Mesenteric fat pad (tissue), 1 donor: ENCODE results near the gene CD37. TPM values are rescaled to one million over a fixed set of nuclear protein-coding genes. Genes with fewer than 3 reads are reported as not detected.
"Not testable (repeated sequence)": the region's sequence is repeated elsewhere in the genome, so short reads cannot be mapped to it uniquely, and the experiment has no call there.

Experiments
- DNase-seq: peaks from one replicate; pipeline ENCODE4 v3.0.0-alpha.2; 2020; ENCODE audit warnings: low spot score
- microRNA-seq: library from miRNA; unstranded; fragments of <30 nt; microRNA quantifications from one replicate; pipeline ENCODE4 v1.2.0, GENCODE V29; 2020; ENCODE audit warnings: borderline number of aligned reads
- total RNA-seq: library from RNA; stranded (reverse); fragmentation: NEBNext Ultra II Directional; extraction: Animal tissue kit (Norgen Biotek cat#: 25700); gene quantifications from one replicate; pipeline ENCODE4 v1.2.1, GENCODE V29; 2021
- donor health status: DM: yes; HTN: yes; CAD: no.

The CD37 gene
- total RNA-seq, 1 donor from 2014 or later: 32.1 TPM

DNA sequence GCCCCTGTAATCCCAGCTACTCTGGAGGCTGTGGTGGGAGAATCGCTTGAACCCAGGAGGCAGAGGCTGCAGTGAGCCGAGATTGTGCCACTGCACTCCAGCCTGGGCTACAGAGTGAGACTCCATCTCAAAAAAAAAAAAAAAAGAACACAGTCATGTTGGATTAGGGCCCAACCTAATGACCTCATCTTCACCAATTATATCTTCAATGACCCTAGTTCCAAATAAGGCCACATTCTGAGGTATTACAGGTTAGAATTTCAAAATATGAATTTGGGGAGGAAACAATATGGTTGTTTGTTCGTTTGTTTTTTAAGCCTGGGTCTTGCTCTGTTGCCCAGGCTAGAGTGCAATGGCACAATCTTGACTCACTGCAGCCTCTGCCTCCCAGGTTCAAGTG, 38.0 kb downstream of the CD37 start:
- DNase-seq: not testable (repeated sequence)

DNA sequence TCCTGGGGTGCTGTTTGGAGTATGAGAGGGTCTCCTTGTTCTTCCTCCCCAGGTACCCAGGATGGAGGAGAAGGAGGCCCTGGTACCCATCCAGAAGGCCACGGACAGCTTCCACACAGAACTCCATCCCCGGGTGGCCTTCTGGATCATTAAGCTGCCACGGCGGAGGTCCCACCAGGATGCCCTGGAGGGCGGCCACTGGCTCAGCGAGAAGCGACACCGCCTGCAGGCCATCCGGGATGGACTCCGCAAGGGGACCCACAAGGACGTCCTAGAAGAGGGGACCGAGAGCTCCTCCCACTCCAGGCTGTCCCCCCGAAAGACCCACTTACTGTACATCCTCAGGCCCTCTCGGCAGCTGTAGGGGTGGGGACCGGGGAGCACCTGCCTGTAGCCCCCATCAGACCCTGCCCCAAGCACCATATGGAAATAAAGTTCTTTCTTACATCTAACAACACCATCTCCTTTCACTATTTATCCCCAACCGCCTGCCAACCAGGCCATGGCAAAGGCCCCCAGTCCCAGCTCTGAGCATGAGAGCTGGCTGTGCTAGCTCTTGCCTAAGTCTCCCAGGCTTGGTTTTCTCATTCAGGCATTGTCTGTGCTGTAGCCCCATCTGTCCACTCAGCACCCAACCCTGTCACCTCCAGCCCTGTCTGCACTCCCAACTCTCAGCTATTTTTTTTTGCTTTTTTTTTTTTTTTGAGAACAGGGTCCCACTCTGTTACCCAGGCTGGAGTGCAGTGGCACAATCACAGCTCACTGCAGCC, 39.6 kb downstream of the CD37 start:
- DNase-seq: no peak

DNA sequence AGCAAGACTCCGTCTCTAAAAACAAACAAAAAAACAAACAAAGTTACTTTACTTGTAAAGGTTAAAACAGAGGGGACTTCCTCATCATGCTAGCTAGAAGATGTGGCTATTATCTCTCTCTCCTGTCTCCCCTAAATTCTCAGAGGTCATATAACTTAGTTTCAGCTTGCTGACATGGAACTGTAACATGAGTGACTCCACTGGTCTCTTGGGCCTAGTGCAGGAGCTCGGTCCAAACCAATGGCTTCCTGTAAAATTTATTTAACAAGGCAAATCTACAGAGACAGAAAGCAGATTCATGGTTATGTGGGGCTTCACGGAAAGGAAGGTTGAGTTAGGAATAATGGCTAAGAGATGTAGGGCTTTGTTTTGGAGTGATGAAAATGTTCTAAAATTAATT, 43.3 kb downstream of the CD37 start:
- no peak for DNase-seq

DNA sequence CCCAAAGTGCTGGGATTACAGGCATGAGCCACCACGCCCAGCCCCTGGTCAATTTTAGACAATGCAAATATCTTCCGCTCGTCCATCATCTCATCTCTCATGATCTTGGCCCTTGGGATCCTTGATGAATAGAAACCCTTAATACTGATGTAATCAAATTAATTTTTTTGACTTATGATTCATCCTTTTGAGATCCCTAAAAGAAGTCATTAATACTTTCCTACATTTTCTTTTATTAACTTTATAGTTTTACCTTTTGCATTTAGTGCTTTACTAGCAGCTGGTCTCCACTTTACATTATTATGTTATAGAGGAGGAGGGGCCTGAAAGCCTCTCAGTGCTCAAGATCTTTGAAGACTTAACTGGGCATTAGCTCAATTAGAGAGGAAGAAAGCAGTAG, 45.2 kb downstream of the CD37 start:
- DNase-seq: no peak

DNA sequence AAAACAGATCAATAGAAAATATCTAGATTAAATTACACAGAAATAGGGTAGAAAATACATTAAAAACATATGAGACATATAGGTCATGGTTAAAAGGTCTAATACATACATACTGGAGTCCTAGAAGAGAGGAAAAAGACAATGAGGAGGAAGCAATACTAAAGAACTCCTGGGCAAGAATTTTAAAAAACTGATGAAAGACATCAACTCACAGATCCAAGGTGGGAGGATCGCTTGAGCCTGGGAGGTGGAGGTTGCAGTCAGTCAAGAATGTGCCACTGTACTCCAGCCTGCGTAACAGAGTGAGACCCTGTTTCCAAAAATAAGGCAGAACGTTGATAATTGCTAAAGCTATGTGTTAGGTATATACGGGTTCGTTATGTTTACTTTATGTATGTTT, 47.4 kb downstream of the CD37 start:
- no peak for DNase-seq

DNA sequence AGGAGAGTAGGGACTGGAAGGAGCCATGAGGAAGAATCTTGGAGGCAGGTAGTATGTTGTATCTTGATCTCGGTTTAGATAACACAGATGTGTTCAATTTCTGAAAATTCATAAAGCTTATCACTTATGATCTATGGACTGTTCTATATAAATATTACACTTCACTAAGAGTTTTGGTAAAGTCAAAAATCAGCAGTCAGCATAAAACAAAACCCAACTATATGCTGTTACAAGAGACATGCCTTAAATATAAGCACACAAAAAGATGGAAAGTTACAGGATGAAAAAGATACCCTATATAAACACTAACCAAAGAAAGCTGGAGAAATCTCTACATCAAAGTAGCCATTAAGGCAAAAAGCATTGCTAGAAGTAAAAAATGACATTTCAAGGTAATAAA, 48.4 kb downstream of the CD37 start:
- DNase-seq: no peak

DNA sequence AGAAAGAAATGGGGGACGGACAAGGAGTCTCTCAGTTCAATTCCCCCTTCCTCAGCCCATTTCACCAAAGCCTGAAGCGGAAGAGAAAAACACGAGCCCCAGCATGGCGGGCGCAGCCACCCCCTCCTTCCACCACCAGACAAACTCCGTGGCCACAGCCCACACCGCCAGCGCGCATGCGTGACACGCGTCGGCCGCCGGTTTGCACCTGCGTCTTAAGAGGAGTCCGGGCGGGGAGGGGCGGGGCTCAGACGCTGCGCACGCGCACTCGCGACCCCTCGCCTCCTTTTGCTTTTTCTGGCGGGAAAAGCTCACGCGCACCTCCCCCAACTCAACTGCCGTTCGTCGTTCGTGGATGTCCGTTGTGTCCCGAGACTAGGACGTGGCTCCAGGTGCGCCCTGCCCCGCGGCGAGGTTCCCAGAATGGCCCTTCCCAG, 52.7 kb downstream of the CD37 start, which contains the start of gene KASH5:
TSS of gene KASH5 (plus strand) at position 314 of the 437 bp plus-strand sequence. CDS start 2,635 bp downstream, outside the sequence.
- DNase-seq: peak; percentile 94

DNA sequence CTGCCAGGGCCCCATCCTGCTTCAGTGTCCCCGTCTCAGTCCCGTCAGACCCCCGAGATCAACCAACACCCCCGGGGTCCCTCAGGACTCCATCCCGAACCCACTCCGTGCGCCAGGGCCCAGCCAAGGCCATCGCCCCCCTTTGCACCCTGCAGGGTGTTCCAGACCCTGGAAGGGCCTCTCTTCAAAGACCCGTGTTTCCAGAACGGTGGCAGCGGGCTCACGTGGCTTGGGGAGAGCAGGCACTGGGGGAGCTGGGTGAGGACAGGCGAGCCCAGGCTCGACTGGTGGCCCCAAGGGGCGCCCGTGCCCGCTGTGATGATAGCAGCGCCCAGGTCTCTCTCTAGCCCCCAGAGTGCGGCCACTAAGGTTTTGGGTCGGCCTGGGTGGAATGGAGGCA, 54.2 kb downstream of the CD37 start:
- no peak for DNase-seq

Small RNA genes lying within 50 kb of the gene (microRNA-seq; reads per million reads assigned to microRNA genes)
- not detected for gene MIR4324

Other genes starting within 250 kb of the CD37 start
- 148 TPM for gene SNRNP70, start 250.0 kb upstream of the CD37 start, total RNA-seq
- gene LIN7B, start 221.0 kb upstream of the CD37 start, total RNA-seq: 4.2 TPM
- gene C19orf73, start 216.3 kb upstream of the CD37 start, total RNA-seq: not detected
- gene PPFIA3, start 215.9 kb upstream of the CD37 start, total RNA-seq: 3.1 TPM
- 1.3 TPM for gene HRC, start 180.0 kb upstream of the CD37 start, total RNA-seq
- 17.0 TPM for gene TRPM4, start 177.6 kb upstream of the CD37 start, total RNA-seq
- gene SLC6A16, start 10.2 kb upstream of the CD37 start, total RNA-seq: 3.1 TPM
- 48.3 TPM for gene TEAD2, start 27.0 kb downstream of the CD37 start, total RNA-seq
- gene DKKL1, start 28.5 kb downstream of the CD37 start, total RNA-seq: not detected
- not detected for gene KASH5, start 52.8 kb downstream of the CD37 start, total RNA-seq
- not detected for gene PTH2, start 88.0 kb downstream of the CD37 start, total RNA-seq
- not detected for gene GFY, start 90.0 kb downstream of the CD37 start, total RNA-seq
- 2.3 TPM for gene SLC17A7, start 106.1 kb downstream of the CD37 start, total RNA-seq
- gene PIH1D1, start 116.4 kb downstream of the CD37 start, total RNA-seq: 50.2 TPM
- 32.1 TPM for gene ALDH16A1, start 117.8 kb downstream of the CD37 start, total RNA-seq
- 6.2 TPM for gene FLT3LG, start 138.8 kb downstream of the CD37 start, total RNA-seq
- 2,027 TPM for gene RPL13A, start 152.2 kb downstream of the CD37 start, total RNA-seq
- gene RPS11, start 161.0 kb downstream of the CD37 start, total RNA-seq: 1,458 TPM
- gene FCGRT, start 177.3 kb downstream of the CD37 start, total RNA-seq: 476 TPM
- gene RCN3, start 192.6 kb downstream of the CD37 start, total RNA-seq: 76.2 TPM
- gene NOSIP, start 245.2 kb downstream of the CD37 start, total RNA-seq: 46.0 TPM
- gene PRRG2, start 245.9 kb downstream of the CD37 start, total RNA-seq: 1.1 TPM